Neural cell (in vitro differentiated cells): Measurements from ENCODE around the gene UTS2. TPM values are rescaled to one million over a fixed set of nuclear protein-coding genes. Genes with fewer than 3 reads are reported as not detected.

ENCODE experiments used
- H2AFZ ChIP-seq: fragments of 200-600, 300-800 bp; sonication (generic), shearing (Covaris generic); 2 replicates; pipeline ENCODE4 v1.6.0; 2014; ENCODE audit warnings: low read depth, mild to moderate bottlenecking, antibody characterized with exemption, low read length, moderate library complexity
- H3F3A ChIP-seq: fragments of 200-600 bp; shearing (Covaris generic); 2 replicates; pipeline ENCODE4 v1.6.1; 2016; ENCODE audit warnings: mild to moderate bottlenecking, moderate library complexity, mixed read lengths, antibody characterized with exemption, low read length; ENCODE audit not compliant: insufficient read depth, poor library complexity, severe bottlenecking
- H3K27ac ChIP-seq: fragments of 200-600, 300-800 bp; sonication (generic), shearing (Covaris generic); 2 replicates; pipeline ENCODE4 v1.5.1; 2014; ENCODE audit warnings: mild to moderate bottlenecking, low read length, moderate library complexity
- H3K27me3 ChIP-seq: fragments of 300-800, 200-600 bp; sonication (generic), shearing (Covaris generic); 2 replicates; pipeline ENCODE4 v1.6.0; 2014; ENCODE audit warnings: mild to moderate bottlenecking, low read depth, low read length, moderate library complexity; ENCODE audit not compliant: insufficient read depth
- H3K36me3 ChIP-seq: fragments of 300-800, 200-600 bp; sonication (generic), shearing (Covaris generic); 2 replicates; pipeline ENCODE4 v1.5.1; 2014; ENCODE audit warnings: mild to moderate bottlenecking, antibody characterized with exemption, low read length, moderate library complexity; ENCODE audit not compliant: insufficient read depth
- H3K4me2 ChIP-seq: fragments of 300-800, 200-600 bp; sonication (generic), shearing (Covaris generic); 2 replicates; pipeline ENCODE4 v1.6.0; 2014; ENCODE audit warnings: mild to moderate bottlenecking, low read length
- H3K4me3 ChIP-seq: fragments of 300-800, 200-600 bp; sonication (generic), shearing (Covaris generic); 2 replicates; pipeline ENCODE4 v1.5.1; 2014; ENCODE audit warnings: mild to moderate bottlenecking, low read length, moderate library complexity
- H3K79me2 ChIP-seq: fragments of 200-600 bp; shearing (Covaris generic); replicated peaks from 2 replicates; pipeline ENCODE4 v1.6.0; 2014; ENCODE audit warnings: mild to moderate bottlenecking, low read length, moderate library complexity; ENCODE audit not compliant: insufficient read depth
- H3K9ac ChIP-seq: fragments of 300-800, 200-600 bp; sonication (generic), shearing (Covaris generic); 2 replicates; pipeline ENCODE4 v1.6.1; 2016; ENCODE audit warnings: mild to moderate bottlenecking, low read length, mixed read lengths
- H3K9me2 ChIP-seq: fragments of 200-600 bp; shearing (Covaris generic); 2 replicates; pipeline ENCODE4 v1.6.1; 2016; ENCODE audit warnings: mild to moderate bottlenecking, low read length, mixed read lengths; ENCODE audit not compliant: insufficient read depth
- H3K9me3 ChIP-seq: fragments of 200-600, 300-800 bp; sonication (generic), shearing (Covaris generic); 2 replicates; pipeline ENCODE4 v1.6.1; 2016; ENCODE audit warnings: mild to moderate bottlenecking, mixed run types, low read length, moderate library complexity, mixed read lengths
- H4K20me1 ChIP-seq: fragments of 200-600 bp; shearing (Covaris generic); 2 replicates; pipeline ENCODE4 v1.6.1; 2016; ENCODE audit warnings: mild to moderate bottlenecking, mixed run types; ENCODE audit not compliant: insufficient read depth
- CTCF ChIP-seq: fragments of 450-650 bp; IDR thresholded peaks from 2 replicates; pipeline ENCODE4 v1.5.1; 2014; ENCODE audit warnings: antibody characterized with exemption, mild to moderate bottlenecking, moderate library complexity; ENCODE audit not compliant: poor library complexity, severe bottlenecking
- EP300 ChIP-seq: fragments of 450-650 bp; conservative IDR thresholded peaks from 2 replicates; pipeline ENCODE4 v1.6.1; 2014; ENCODE audit warnings: antibody characterized with exemption, mild to moderate bottlenecking, moderate library complexity; ENCODE audit not compliant: poor library complexity, severe bottlenecking
- EZH2 ChIP-seq: fragments of 200-600, 300-800 bp; shearing (Covaris generic), sonication (generic); IDR thresholded peaks from 2 replicates; pipeline ENCODE4 v1.6.1; 2014; ENCODE audit warnings: antibody characterized with exemption, low read length, borderline replicate concordance, mild to moderate bottlenecking; ENCODE audit not compliant: insufficient read depth, poor library complexity, severe bottlenecking
- MXI1 ChIP-seq: fragments of 450-650 bp; conservative IDR thresholded peaks from 2 replicates; pipeline ENCODE4 v1.6.1; 2014; ENCODE audit warnings: antibody characterized with exemption, mild to moderate bottlenecking; ENCODE audit not compliant: poor library complexity, severe bottlenecking
- POLR2AphosphoS5 ChIP-seq: IDR thresholded peaks from 2 replicates; pipeline ENCODE4 v1.6.1; 2012
- RAD21 ChIP-seq: fragments of 450-650 bp; conservative IDR thresholded peaks from 2 replicates; pipeline ENCODE4 v1.6.1; 2014; ENCODE audit warnings: antibody characterized with exemption, mild to moderate bottlenecking, moderate library complexity
- REST ChIP-seq: IDR thresholded peaks from 2 replicates; pipeline ENCODE4 v1.6.1; 2012; ENCODE audit warnings: borderline replicate concordance
- SMC3 ChIP-seq: fragments of 450-650 bp; conservative IDR thresholded peaks from 2 replicates; pipeline ENCODE4 v1.6.1; 2014; ENCODE audit warnings: antibody characterized with exemption, mild to moderate bottlenecking, moderate library complexity; ENCODE audit not compliant: poor library complexity
- TAF1 ChIP-seq: IDR thresholded peaks from 2 replicates; pipeline ENCODE4 v1.6.1; 2012; ENCODE audit warnings: low read depth
- polyA plus RNA-seq: library from polyadenylated mRNA; depleted of rRNA; stranded (reverse); fragments of >200 nt; gene quantifications from 2 replicates; pipeline ENCODE4 v1.2.3, GENCODE V29; 2014

The UTS2 gene
- polyA plus RNA-seq, 1 donor from 2014 or later, result 2.4 TPM

GRCh38 chr1:7896994-7897393, 44.1 kb upstream of the UTS2 start:
- H4K20me1 ChIP-seq, result no peaks in the 10 kb centered on the region
- no peak overlapping the region for H3K4me2 ChIP-seq
- no peaks in the 10 kb centered on the region for H3F3A ChIP-seq
- H3K9me2 ChIP-seq, result no peaks in the 10 kb centered on the region
- H3K27me3 ChIP-seq, result no peaks in the 10 kb centered on the region
- H3K79me2 ChIP-seq, result no peaks in the 10 kb centered on the region
- H3K27ac ChIP-seq, result no peak overlapping the region
- H3K9me3 ChIP-seq, result no peaks in the 10 kb centered on the region
- H3K36me3 ChIP-seq, result no peaks in the 10 kb centered on the region
- H3K4me3 ChIP-seq, result no peak overlapping the region
- no peak overlapping the region for H3K9ac ChIP-seq
- TF ChIP-seq MXI1, result no peak
- H2AFZ ChIP-seq, result no peak overlapping the region

- Histone ChIP-seq H3K27ac (no peak overlapping the region), H3K4me3 (no peak overlapping the region), H3K9me3 (no peaks in the 10 kb centered on the region), H3K9ac (no peak overlapping the region), H3K36me3 (no peaks in the 10 kb centered on the region), H2AFZ (no peak overlapping the region), H3K79me2 (no peaks in the 10 kb centered on the region), H3K4me2 (no peak overlapping the region), H3K27me3 (no peaks in the 10 kb centered on the region), H3F3A (no peaks in the 10 kb centered on the region), H4K20me1 (no peaks in the 10 kb centered on the region), H3K9me2 (no peaks in the 10 kb centered on the region)
- TF ChIP-seq MXI1, result no peak
- TF ChIP-seq CTCF, result no peak
- TF ChIP-seq TAF1, result no peak
- no peak for TF ChIP-seq EP300
- TF ChIP-seq RAD21, result no peak
- no peak for TF ChIP-seq EZH2
- TF ChIP-seq REST, result no peak
- no peak for TF ChIP-seq SMC3
- TF ChIP-seq POLR2AphosphoS5, result no peak
These were observed 40.8 kb upstream of the UTS2 start for GRCh38 chr1:7893529-7894180.
